H9 (cell line): ENCODE results near the gene UBE2L3. TPM values are rescaled to one million over a fixed set of nuclear protein-coding genes. Genes with fewer than 3 reads are reported as not detected.
A peak's percentile ranks its signal among the peaks of the same experiment; 100 is the strongest.

Source experiments
- DNase-seq: peaks from one replicate; pipeline ENCODE4 v3.0.0-alpha.2; 2017
- H2AFZ ChIP-seq: one replicate; pipeline ENCODE4 v1.6.1; 2013; ENCODE audit warnings: mild to moderate bottlenecking, low read length, control low read depth, moderate library complexity
- H2AK5ac ChIP-seq: 2 replicates; pipeline ENCODE4 v1.6.1; 2013; ENCODE audit warnings: low read length, control low read depth, mixed read lengths; ENCODE audit not compliant: insufficient read length
- H2BK120ac ChIP-seq: one replicate; pipeline ENCODE4 v1.6.1; 2013; ENCODE audit warnings: low read depth, mild to moderate bottlenecking, low read length, control low read depth, inconsistent platforms; ENCODE audit not compliant: poor library complexity, severe bottlenecking
- H2BK12ac ChIP-seq: 2 replicates; pipeline ENCODE4 v1.6.1; 2013; ENCODE audit warnings: low read length, control low read depth, mixed read lengths, low read depth; ENCODE audit not compliant: insufficient read length
- H2BK15ac ChIP-seq: 2 replicates; pipeline ENCODE4 v1.6.1; 2013; ENCODE audit warnings: low read depth, low read length, control low read depth
- H2BK20ac ChIP-seq: one replicate; pipeline ENCODE4 v1.6.1; 2013; ENCODE audit warnings: low read depth, mild to moderate bottlenecking, low read length, control low read depth, inconsistent platforms; ENCODE audit not compliant: poor library complexity, severe bottlenecking
- H2BK5ac ChIP-seq: 2 replicates; pipeline ENCODE4 v1.6.1; 2013; ENCODE audit warnings: low read length, control low read depth, mixed read lengths; ENCODE audit not compliant: insufficient read length
- H3K14ac ChIP-seq: 2 replicates; pipeline ENCODE4 v1.6.1; 2013; ENCODE audit warnings: low read length, control low read depth; ENCODE audit not compliant: insufficient read depth
- H3K18ac ChIP-seq: 2 replicates; pipeline ENCODE4 v1.6.1; 2013; ENCODE audit warnings: low read depth, mild to moderate bottlenecking, mixed read lengths, low read length, control low read depth; ENCODE audit not compliant: insufficient read length
- H3K23ac ChIP-seq: 2 replicates; pipeline ENCODE4 v1.6.1; 2013; ENCODE audit warnings: low read length, control low read depth, mixed read lengths, low read depth; ENCODE audit not compliant: insufficient read length
- H3K23me2 ChIP-seq: 2 replicates; pipeline ENCODE4 v1.6.1; 2013; ENCODE audit warnings: low read depth, mild to moderate bottlenecking, mixed read lengths, low read length, control low read depth; ENCODE audit not compliant: insufficient read length, poor library complexity, severe bottlenecking
- H3K27ac ChIP-seq: 2 replicates; pipeline ENCODE4 v1.5.1; 2013; ENCODE audit warnings: low read length, control low read depth, mixed read lengths, low read depth; ENCODE audit not compliant: insufficient read length
- H3K27me3 ChIP-seq: 2 replicates; pipeline ENCODE4 v1.6.1; 2013; ENCODE audit warnings: low read length, control low read depth, inconsistent platforms; ENCODE audit not compliant: insufficient read depth
- H3K4ac ChIP-seq: 2 replicates; pipeline ENCODE4 v1.6.1; 2013; ENCODE audit warnings: low read depth, mild to moderate bottlenecking, control low read depth, inconsistent platforms, low read length, moderate library complexity
- H3K4me1 ChIP-seq: 2 replicates; pipeline ENCODE4 v1.6.1; 2013; ENCODE audit warnings: low read length, control low read depth, inconsistent platforms; ENCODE audit not compliant: insufficient read depth
- H3K4me2 ChIP-seq: 2 replicates; pipeline ENCODE4 v1.6.1; 2013; ENCODE audit warnings: low read length, control low read depth, mixed read lengths; ENCODE audit not compliant: insufficient read length, insufficient read depth
- H3K56ac ChIP-seq: 2 replicates; pipeline ENCODE4 v1.6.1; 2013; ENCODE audit warnings: low read depth, mild to moderate bottlenecking, mixed read lengths, low read length, control low read depth; ENCODE audit not compliant: insufficient read length
- H3K79me1 ChIP-seq: 2 replicates; pipeline ENCODE4 v1.6.1; 2013; ENCODE audit warnings: low read depth, mild to moderate bottlenecking, moderate library complexity, low read length, control low read depth, inconsistent platforms; ENCODE audit not compliant: insufficient read depth, poor library complexity, severe bottlenecking
- H3K79me2 ChIP-seq: 2 replicates; pipeline ENCODE4 v1.6.1; 2013; ENCODE audit warnings: low read length, control low read depth, inconsistent platforms; ENCODE audit not compliant: insufficient read depth
- H3K9ac ChIP-seq: 2 replicates; pipeline ENCODE4 v1.6.1; 2013; ENCODE audit warnings: low read length, control low read depth, mixed read lengths; ENCODE audit not compliant: insufficient read length; ENCODE audit errors: extremely low read depth
- H3K9me3 ChIP-seq: one replicate; pipeline ENCODE4 v1.6.1; 2013; ENCODE audit warnings: low read depth, low read length, inconsistent platforms; ENCODE audit not compliant: control insufficient read depth
- H3T11ph ChIP-seq: one replicate; pipeline ENCODE4 v1.6.1; 2013; ENCODE audit warnings: mild to moderate bottlenecking, low read length, control low read depth, inconsistent platforms
- H4K20me1 ChIP-seq: one replicate; pipeline ENCODE4 v1.6.1; 2013; ENCODE audit not compliant: control insufficient read depth, insufficient read length, insufficient read depth
- H4K5ac ChIP-seq: 2 replicates; pipeline ENCODE4 v1.6.1; 2013; ENCODE audit warnings: low read depth, mild to moderate bottlenecking, mixed read lengths, low read length, control low read depth; ENCODE audit not compliant: insufficient read length
- H4K8ac ChIP-seq: replicated peaks from 2 replicates; pipeline ENCODE4 v1.6.1; 2013; ENCODE audit warnings: low read length, control low read depth, mixed read lengths, low read depth; ENCODE audit not compliant: insufficient read length
- H4K91ac ChIP-seq: 2 replicates; pipeline ENCODE4 v1.6.1; 2013; ENCODE audit warnings: low read depth, mild to moderate bottlenecking, moderate library complexity, mixed read lengths, low read length, control low read depth; ENCODE audit not compliant: insufficient read length
- H3K27ac Mint-ChIP-seq, 3 experiments: 2 replicates in 2 of 3; 3 replicates in 1 of 3; pipeline ENCODE4 v1.8.0; 2020 to 2021; ENCODE audit warnings: mixed read lengths in 3 of 3, mild to moderate bottlenecking in 1 of 3, moderate library complexity in 1 of 3
- H3K27me3 Mint-ChIP-seq: 2 replicates; pipeline ENCODE4 v1.8.0; 2021; ENCODE audit warnings: low read depth, mild to moderate bottlenecking, moderate library complexity, mixed read lengths
- H3K36me3 Mint-ChIP-seq, 3 experiments: 2 replicates in 2 of 3; 3 replicates in 1 of 3; pipeline ENCODE4 v1.8.0; 2020 to 2021; ENCODE audit warnings: low read depth in 3 of 3, mixed read lengths in 3 of 3; ENCODE audit not compliant: insufficient read depth in 1 of 3
- H3K4me1 Mint-ChIP-seq, 2 experiments: 2 replicates each; pipeline ENCODE4 v1.8.0; 2020; ENCODE audit warnings: mixed read lengths in 2 of 2
- H3K4me3 Mint-ChIP-seq, 2 experiments: 2 replicates in 1 of 2; 3 replicates in 1 of 2; pipeline ENCODE4 v1.8.0; 2020 to 2021; ENCODE audit warnings: mild to moderate bottlenecking in 2 of 2, mixed read lengths in 2 of 2, moderate library complexity in 1 of 2
- H3K9me3 Mint-ChIP-seq, 2 experiments: 2 replicates in 1 of 2; 3 replicates in 1 of 2; pipeline ENCODE4 v1.8.0; 2020; ENCODE audit warnings: mild to moderate bottlenecking in 2 of 2, mixed read lengths in 2 of 2, moderate library complexity in 1 of 2
- CTCF ChIP-seq: fragments of 200-600 bp; sonication (generic); conservative IDR thresholded peaks from 3 replicates; pipeline ENCODE4 v1.8.0; 2021; ENCODE audit warnings: antibody characterized with exemption, mild to moderate bottlenecking
- WGBS: extraction: QIAGEN DNeasy Blood & Tissue Kit; methylation state at CpG from one replicate; pipeline ENCODE4 v1.1.7; 2013; ENCODE audit warnings: missing lambda C conversion rate, low lambda C conversion rate, mixed read lengths; ENCODE audit not compliant: insufficient read length; ENCODE audit errors: extremely low coverage; 5-methylcytosine and 5-hydroxymethylcytosine counted together
- total RNA-seq: library from RNA; stranded (reverse); gene quantifications from 2 replicates; pipeline ENCODE4 v1.2.1, GENCODE V29; 2021

Gene UBE2L3
- total RNA-seq, 1 experiment from 2014 or later, result 79.7 TPM

DNA sequence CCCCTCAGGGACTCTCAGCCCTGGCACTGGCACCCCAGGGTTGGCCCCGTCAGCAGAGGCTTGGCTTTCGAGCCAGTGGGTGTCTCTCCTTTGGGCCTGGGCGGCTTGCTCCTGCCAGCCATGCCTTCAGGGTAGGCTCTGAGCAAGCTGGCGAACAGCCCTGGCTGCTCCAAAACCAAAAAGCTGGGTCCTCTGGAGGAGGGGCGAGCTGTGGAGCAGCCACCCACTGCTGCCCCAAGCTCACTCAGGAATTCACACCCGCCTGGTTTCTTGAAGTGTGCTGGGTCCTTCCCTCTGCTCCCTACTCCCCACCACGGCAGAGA lies 56.1 kb downstream of the UBE2L3 start:
- no peak overlapping the region for H4K91ac ChIP-seq
- no peak overlapping the region for H3K9ac ChIP-seq
- H3K27me3 ChIP-seq, result no peaks in the 10 kb centered on the region
- H2BK20ac ChIP-seq, result no peak overlapping the region
- H2AK5ac ChIP-seq, result no peak overlapping the region
- H3K79me1 ChIP-seq, result peaks cover 2% of the 10 kb centered on the region
- H3K27ac ChIP-seq, result no peak overlapping the region
- peaks cover 14% of the 10 kb centered on the region in 2 experiments for H3K4me1 Mint-ChIP-seq
- H4K20me1 ChIP-seq, result no peaks in the 10 kb centered on the region
- H2AFZ ChIP-seq, result no peak overlapping the region
- no peak overlapping the region for H3K4ac ChIP-seq
- H2BK12ac ChIP-seq, result no peak overlapping the region
- no peaks in the 10 kb centered on the region for H3K23me2 ChIP-seq
- H3T11ph ChIP-seq, result no peak overlapping the region
- no peak overlapping the region for H4K5ac ChIP-seq
- peaks cover 1% of the 10 kb centered on the region; the same call in 1 of the 2 replicates for H3K27me3 Mint-ChIP-seq
- no peak overlapping the region for H2BK5ac ChIP-seq
- no peak for DNase-seq
- H3K18ac ChIP-seq, result no peak overlapping the region
- H4K8ac ChIP-seq, result no peak overlapping the region
- H2BK15ac ChIP-seq, result no peak overlapping the region
- H3K4me2 ChIP-seq, result no peak overlapping the region
- H3K4me1 ChIP-seq, result no peaks in the 10 kb centered on the region; the same call in none of the 2 replicates
- TF ChIP-seq CTCF, result no peak
- WGBS, result no CpG with 5 or more reads among the region's 7 CpGs
- H3K27ac Mint-ChIP-seq, result peak overlapping the region in 2 of 3 experiments; percentile 34 to 61; a peak in 3 of 7 replicates
- H3K9me3 ChIP-seq, result no peaks in the 10 kb centered on the region
- H3K36me3 Mint-ChIP-seq, result peaks cover 7 to 46% (median 33%) of the 10 kb centered on the region in 3 experiments
- H3K79me2 ChIP-seq, result no peaks in the 10 kb centered on the region
- H3K9me3 Mint-ChIP-seq, result no peaks in the 10 kb centered on the region
- H3K14ac ChIP-seq, result no peak overlapping the region
- no peak overlapping the region for H3K56ac ChIP-seq
- H2BK120ac ChIP-seq, result no peak overlapping the region
- no peak overlapping the region for H3K23ac ChIP-seq
- no peak overlapping the region for H3K4me3 Mint-ChIP-seq
